Duodenal mucosa (tissue), 2 donors: ENCODE data around the gene HNRNPAB.

ENCODE experiments used
- H3K27ac ChIP-seq: one replicate; pipeline ENCODE4 v1.7.0; 2013; ENCODE audit warnings: low read depth, low read length
- H3K27me3 ChIP-seq, 2 donors: one replicate each; pipeline ENCODE4 v1.7.0; 2013; ENCODE audit warnings: low read length in 2 of 2, control low read depth in 1 of 2; ENCODE audit not compliant: insufficient read depth in 2 of 2, control insufficient read depth in 1 of 2
- H3K36me3 ChIP-seq, 2 donors: one replicate each; pipeline ENCODE4 v1.7.0; 2013; ENCODE audit warnings: low read length in 2 of 2, control low read depth in 1 of 2; ENCODE audit not compliant: insufficient read depth in 2 of 2, control insufficient read depth in 1 of 2
- H3K4me1 ChIP-seq, 2 donors: one replicate each; pipeline ENCODE4 v1.7.0; 2013; ENCODE audit warnings: low read length in 2 of 2, control low read depth in 1 of 2; ENCODE audit not compliant: insufficient read depth in 2 of 2, control insufficient read depth in 1 of 2
- H3K4me3 ChIP-seq, 2 donors: one replicate each; pipeline ENCODE4 v1.7.0; 2013; ENCODE audit warnings: low read length in 2 of 2, low read depth in 1 of 2
- H3K9ac ChIP-seq, 2 donors: one replicate each; pipeline ENCODE4 v1.7.0; 2013; ENCODE audit warnings: low read length in 2 of 2, low read depth in 1 of 2
- H3K9me3 ChIP-seq, 2 donors: one replicate each; pipeline ENCODE4 v1.7.0; 2013; ENCODE audit warnings: low read length in 2 of 2, control low read depth in 1 of 2; ENCODE audit not compliant: control insufficient read depth in 1 of 2

Gene HNRNPAB

GRCh38 chr5:178211095-178212048 is 7.0 kb downstream of the HNRNPAB start:
- peaks cover 72 to 87% of the 10 kb centered on the region in 2 donors for H3K4me1 ChIP-seq
- peaks cover 72 to 86% of the 10 kb centered on the region in 2 donors for H3K36me3 ChIP-seq
- no peaks in the 10 kb centered on the region for H3K27me3 ChIP-seq
- no peak overlapping the region for H3K4me3 ChIP-seq
- H3K9me3 ChIP-seq = no peaks in the 10 kb centered on the region
- H3K27ac ChIP-seq = peak overlapping the region; percentile 13
- peak overlapping the region; percentile 5 to 7 for H3K9ac ChIP-seq

DNA sequence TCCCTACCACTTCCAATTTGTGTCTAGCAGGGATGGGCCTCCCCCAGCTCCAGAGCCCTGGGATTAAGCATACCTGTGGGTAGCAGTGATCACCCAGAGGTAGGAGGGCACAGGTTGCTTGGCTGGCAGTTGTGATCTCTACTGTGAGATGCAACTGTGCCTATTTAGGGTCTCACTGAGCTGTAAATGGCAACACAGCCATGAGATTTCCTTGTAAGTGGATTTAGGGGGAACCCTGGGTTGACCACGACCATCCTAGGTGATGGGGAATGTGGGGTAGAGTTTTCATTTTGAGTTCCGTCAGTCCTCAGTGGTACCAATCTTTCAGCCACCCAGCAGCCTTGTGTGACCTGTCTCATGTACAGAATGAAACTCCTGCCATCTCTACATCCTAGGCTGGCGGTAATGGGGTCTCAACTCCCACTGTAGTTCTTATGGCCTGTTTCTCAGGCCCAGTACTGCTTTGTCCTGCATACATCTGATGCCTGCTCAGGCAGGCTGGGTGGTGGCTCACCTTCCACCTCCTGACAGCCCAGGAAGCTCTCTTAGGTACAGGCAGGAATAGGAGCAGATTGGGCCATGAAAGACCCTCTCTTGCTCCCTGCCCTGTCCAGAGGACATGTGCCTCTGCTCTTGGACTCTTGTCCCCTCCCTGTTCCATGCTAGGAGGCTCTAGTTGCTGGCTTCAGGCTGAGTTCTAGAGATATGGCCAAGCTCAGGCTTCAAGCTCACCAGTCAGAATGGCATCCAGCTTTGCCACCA is 8.1 kb downstream of the HNRNPAB start:
- Histone ChIP-seq H3K9ac (peak overlapping the region; percentile 41 to 63), H3K27ac (peak overlapping the region; percentile 71), H3K4me3 (no peak overlapping the region), H3K27me3 (no peaks in the 10 kb centered on the region), H3K9me3 (no peaks in the 10 kb centered on the region), H3K4me1 (peaks cover 62 to 82% of the 10 kb centered on the region in 2 donors), H3K36me3 (peaks cover 62 to 79% of the 10 kb centered on the region in 2 donors)

DNA sequence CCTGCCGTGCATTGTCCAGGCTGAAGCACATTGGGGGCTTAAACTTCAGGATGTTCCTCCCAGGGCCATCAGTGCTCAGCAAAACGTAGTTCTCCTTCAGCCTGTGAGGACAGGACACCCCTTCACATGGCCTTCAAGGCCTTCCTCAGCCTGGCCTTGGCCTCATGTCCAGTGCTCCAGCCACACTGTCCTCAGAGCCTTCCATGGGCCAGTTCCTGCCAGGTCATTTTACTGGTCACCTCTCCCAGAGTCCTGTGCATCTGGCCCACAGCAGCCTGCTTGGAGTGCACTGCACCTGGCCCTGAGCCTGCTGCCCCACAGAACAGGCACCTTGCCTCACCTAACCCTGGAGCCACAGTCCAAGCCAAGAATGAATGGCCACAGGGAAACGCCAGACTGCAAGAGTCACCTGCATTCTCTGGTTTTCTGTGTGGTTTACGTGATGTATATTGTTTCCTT is 8.7 kb downstream of the HNRNPAB start:
- Histone ChIP-seq H3K9ac (peak overlapping the region; percentile 41 to 63), H3K27ac (peak overlapping the region; percentile 71), H3K36me3 (peaks cover 59 to 72% of the 10 kb centered on the region in 2 donors), H3K4me1 (peaks cover 56 to 77% of the 10 kb centered on the region in 2 donors), H3K4me3 (peak overlapping the region; percentile 12 to 17), H3K9me3 (no peaks in the 10 kb centered on the region), H3K27me3 (no peaks in the 10 kb centered on the region)

DNA sequence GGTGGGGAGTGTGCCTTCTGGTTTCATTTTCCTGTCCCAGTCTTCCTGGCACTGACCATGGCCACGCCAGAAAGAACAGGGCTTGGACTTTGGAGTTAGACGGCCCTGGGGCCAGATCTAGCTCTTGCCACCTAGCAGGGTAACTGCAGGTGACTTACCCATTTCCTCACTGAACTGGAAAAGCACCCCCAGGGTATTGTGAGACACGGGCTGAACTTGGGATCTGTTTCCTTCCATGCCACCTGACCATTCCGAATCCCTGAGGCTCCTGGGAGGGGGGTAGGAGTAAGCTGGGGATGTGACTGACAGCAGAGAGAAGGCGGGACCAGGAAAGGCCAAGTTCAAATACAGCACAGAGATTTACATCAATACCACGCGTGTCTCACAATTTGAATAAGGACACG is 9.4 kb downstream of the HNRNPAB start:
- H3K9ac ChIP-seq = peak overlapping the region; percentile 25 to 33
- H3K4me3 ChIP-seq = peak overlapping the region in 1 of 2 donors; percentile 17
- peaks cover 49 to 70% of the 10 kb centered on the region in 2 donors for H3K4me1 ChIP-seq
- H3K27me3 ChIP-seq = no peaks in the 10 kb centered on the region
- H3K36me3 ChIP-seq = peaks cover 57 to 71% of the 10 kb centered on the region in 2 donors
- peak overlapping the region; percentile 45 for H3K27ac ChIP-seq
- no peaks in the 10 kb centered on the region for H3K9me3 ChIP-seq

DNA sequence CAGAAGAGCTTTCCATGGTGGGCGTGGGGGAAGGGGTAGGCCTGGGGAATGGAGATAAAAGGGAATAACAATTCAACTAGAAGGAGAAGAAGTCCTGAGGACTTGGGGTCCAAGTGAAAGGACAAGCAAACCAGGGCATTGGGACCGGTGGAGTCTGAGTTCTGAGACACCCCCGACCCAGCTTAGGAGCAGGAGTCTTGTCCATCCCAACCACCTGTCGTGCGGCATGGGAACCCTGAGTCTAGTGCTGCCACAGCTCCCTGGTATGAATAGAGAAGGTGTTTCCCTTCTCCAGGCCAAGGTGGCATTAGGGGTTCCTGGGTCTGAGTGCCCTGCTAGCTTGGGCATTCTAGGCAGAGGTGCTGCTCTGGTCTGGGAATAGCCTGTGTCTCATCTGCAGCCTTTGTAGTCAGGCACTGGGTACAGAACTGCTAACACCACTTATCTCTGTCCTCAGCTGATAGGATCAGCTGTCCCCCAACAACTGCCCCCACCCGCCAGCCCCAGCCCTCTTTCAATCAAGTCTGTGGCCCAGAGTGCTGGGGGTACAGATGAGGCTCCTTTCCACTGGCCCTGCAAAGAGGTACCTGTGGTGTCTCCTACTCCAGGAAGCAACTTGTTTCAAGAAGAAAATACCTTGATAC is 9.9 kb downstream of the HNRNPAB start:
- H3K27me3 ChIP-seq = no peaks in the 10 kb centered on the region
- no peak overlapping the region for H3K4me3 ChIP-seq
- H3K27ac ChIP-seq = peak overlapping the region; percentile 45
- H3K9ac ChIP-seq = peak overlapping the region; percentile 25 to 33
- peaks cover 52 to 66% of the 10 kb centered on the region in 2 donors for H3K36me3 ChIP-seq
- H3K4me1 ChIP-seq = peaks cover 44 to 65% of the 10 kb centered on the region in 2 donors
- no peaks in the 10 kb centered on the region for H3K9me3 ChIP-seq

DNA sequence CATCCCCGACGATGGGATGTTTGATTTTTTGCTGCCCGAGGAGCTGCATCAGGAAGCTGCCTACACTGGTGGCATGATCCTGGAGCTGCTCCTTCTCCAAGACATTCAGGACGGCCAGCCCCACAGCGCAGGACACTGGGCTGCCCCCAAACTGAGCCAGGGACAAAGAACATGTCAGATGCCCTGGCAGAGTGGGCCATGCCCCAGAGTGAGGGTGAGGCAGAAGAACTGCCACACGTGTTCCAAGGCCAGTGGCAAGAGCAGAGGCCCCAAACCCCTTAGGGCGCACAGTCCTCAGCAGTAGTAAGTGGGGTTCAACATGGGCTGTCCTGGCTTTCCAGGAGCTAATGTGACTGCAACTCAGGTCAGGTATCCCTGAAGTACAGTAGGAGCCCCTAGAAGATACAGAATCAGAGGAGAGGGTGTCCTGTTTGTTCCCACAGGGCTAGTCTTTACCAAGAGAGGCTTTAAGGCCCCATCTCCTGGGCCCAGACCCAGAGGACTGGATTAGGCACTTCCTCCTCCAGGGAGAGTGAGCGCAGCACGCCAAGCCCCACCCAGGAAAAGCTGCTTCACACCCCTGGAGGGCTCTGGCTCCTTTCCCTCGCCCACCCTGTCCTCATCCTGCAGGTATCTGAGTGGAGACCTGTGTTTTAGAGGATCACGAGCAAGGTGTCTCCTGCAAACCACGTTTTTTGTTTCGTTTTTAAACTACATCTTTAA is 11.1 kb downstream of the HNRNPAB start:
- H3K4me3 ChIP-seq = peak overlapping the region in 1 of 2 donors; percentile 16
- peak overlapping the region; percentile 51 for H3K27ac ChIP-seq
- peak overlapping the region; percentile 23 to 33 for H3K9ac ChIP-seq
- H3K27me3 ChIP-seq = no peaks in the 10 kb centered on the region
- peaks cover 42 to 58% of the 10 kb centered on the region in 2 donors for H3K36me3 ChIP-seq
- peaks cover 37 to 53% of the 10 kb centered on the region in 2 donors for H3K4me1 ChIP-seq
- no peaks in the 10 kb centered on the region for H3K9me3 ChIP-seq

DNA sequence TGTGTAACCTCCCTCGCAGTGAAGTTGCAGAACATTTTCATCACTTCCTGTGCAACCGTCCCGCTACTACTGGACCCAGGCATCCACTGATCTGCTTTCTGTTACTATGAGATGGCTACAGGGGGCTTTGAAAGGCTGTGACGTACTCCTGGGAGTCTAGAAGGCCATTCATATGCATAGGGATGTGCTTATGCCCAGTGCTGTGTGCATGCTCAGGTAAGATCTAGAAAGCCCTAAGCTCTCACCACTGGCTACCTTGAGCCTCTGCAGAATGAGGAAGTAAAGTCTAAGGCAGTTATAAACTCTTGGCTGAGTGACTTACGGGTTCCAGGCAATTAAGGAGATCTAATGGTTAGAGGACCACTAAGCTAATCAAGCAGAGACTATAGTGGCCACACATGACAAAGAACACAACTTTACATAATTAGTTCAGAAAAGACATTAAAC is 11.8 kb downstream of the HNRNPAB start:
- Histone ChIP-seq H3K4me3 (no peak overlapping the region), H3K27ac (no peak overlapping the region)

DNA sequence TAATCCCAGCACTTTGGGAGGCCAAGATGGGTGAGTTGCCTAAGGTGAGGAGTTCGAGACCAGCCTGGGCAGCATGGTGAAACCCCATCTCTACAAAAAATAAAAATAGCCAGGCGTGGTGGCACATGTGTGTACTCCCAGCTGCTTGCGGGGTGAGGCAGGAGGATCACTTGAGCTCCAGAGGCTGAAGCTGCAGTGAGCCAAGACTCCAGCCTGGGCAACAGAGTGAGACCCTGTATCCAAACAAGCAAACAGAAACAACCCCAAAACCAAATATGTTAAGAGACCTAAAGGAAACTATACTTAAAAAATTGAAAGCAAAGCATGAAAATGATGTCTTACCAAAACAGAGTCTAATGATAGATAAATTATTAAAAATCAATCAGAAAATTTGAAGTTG is 12.4 kb downstream of the HNRNPAB start:
- Histone ChIP-seq H3K4me3 (no peak overlapping the region), H3K36me3 (peaks cover 34 to 60% of the 10 kb centered on the region in 2 donors), H3K4me1 (peaks cover 37 to 50% of the 10 kb centered on the region in 2 donors), H3K9ac (no peak overlapping the region), H3K27me3 (no peaks in the 10 kb centered on the region), H3K9me3 (no peaks in the 10 kb centered on the region), H3K27ac (no peak overlapping the region)

More for the DNA sequence above, 11.8 kb downstream of the HNRNPAB start:
- Histone ChIP-seq H3K4me1 (peaks cover 37 to 50% of the 10 kb centered on the region in 2 donors), H3K36me3 (peaks cover 35 to 60% of the 10 kb centered on the region in 2 donors), H3K9me3 (no peaks in the 10 kb centered on the region), H3K9ac (peak overlapping the region in 1 of 2 donors; percentile 15), H3K27me3 (no peaks in the 10 kb centered on the region)

GRCh38 chr5:178218237-178218776 is 14.0 kb downstream of the HNRNPAB start:
- H3K27ac ChIP-seq = no peak overlapping the region
- peaks cover 33 to 59% of the 10 kb centered on the region in 2 donors for H3K36me3 ChIP-seq
- no peaks in the 10 kb centered on the region for H3K27me3 ChIP-seq
- peaks cover 24 to 37% of the 10 kb centered on the region in 2 donors for H3K4me1 ChIP-seq
- no peaks in the 10 kb centered on the region for H3K9me3 ChIP-seq
- H3K4me3 ChIP-seq = no peak overlapping the region
- H3K9ac ChIP-seq = no peak overlapping the region
